Activated B cell treated with CpG ODN at 0.5 μM for 24 hours (primary cell): Measurements from ENCODE around the gene SPRED2. TPM values are rescaled to one million over a fixed set of nuclear protein-coding genes. Genes with fewer than 3 reads are reported as not detected.

Experiments used
- ATAC-seq: fragments of 200-7000 bp; cut with Tn5 transposase; one replicate; pipeline ENCODE4 v1.10.0; 2021; ENCODE audit warnings: low read depth, mild to moderate bottlenecking, moderate library complexity
- CTCF ChIA-PET: fragments of 350-600 bp; sonication (Branson Sonifier 250); formaldehyde crosslinking; loops from one replicate; lab custom pipeline; 2021; ENCODE audit warnings: antibody characterized with exemption; lab: Charles Lee
- POLR2A ChIA-PET: fragments of 350-600 bp; sonication (Branson Sonifier 250); formaldehyde crosslinking; loops from one replicate; lab custom pipeline; 2021; ENCODE audit warnings: antibody characterized with exemption; lab: Charles Lee
- DNase-seq: peaks from one replicate; pipeline ENCODE4 v3.0.0; 2022
- H3K27ac Mint-ChIP-seq: one replicate; pipeline ENCODE4 v1.8.0; 2020; ENCODE audit warnings: mixed read lengths
- H3K27me3 Mint-ChIP-seq: one replicate; pipeline ENCODE4 v1.8.0; 2021; ENCODE audit warnings: mixed read lengths
- H3K36me3 Mint-ChIP-seq: one replicate; pipeline ENCODE4 v1.8.0; 2021; ENCODE audit warnings: low read depth, mixed read lengths
- H3K4me1 Mint-ChIP-seq: one replicate; pipeline ENCODE4 v1.8.0; 2021; ENCODE audit warnings: mixed read lengths
- H3K4me3 Mint-ChIP-seq: one replicate; pipeline ENCODE4 v1.8.0; 2020; ENCODE audit warnings: mild to moderate bottlenecking, mixed read lengths
- H3K9me3 Mint-ChIP-seq: one replicate; pipeline ENCODE4 v1.8.0; 2020; ENCODE audit warnings: mixed read lengths
- intact Hi-C: fragments of 100-400 bp; cut with micrococcal nuclease; formaldehyde crosslinking; loops from one replicate; pipeline ENCODE4 v1.15.1; 2024
- total RNA-seq: library from RNA; stranded (reverse); gene quantifications from 2 replicates; pipeline ENCODE4 v1.2.3, GENCODE V29; 2022
- TF ChIP-seq, protein P1 (sequence below): fragments of 200-600 bp; IDR thresholded peaks from one replicate; pipeline ENCODE4 v1.8.0; 2022; ENCODE audit warnings: antibody characterized with exemption, mild to moderate bottlenecking

Gene SPRED2
- total RNA-seq, 1 donor from 2014 or later: 2.5 TPM

DNA sequence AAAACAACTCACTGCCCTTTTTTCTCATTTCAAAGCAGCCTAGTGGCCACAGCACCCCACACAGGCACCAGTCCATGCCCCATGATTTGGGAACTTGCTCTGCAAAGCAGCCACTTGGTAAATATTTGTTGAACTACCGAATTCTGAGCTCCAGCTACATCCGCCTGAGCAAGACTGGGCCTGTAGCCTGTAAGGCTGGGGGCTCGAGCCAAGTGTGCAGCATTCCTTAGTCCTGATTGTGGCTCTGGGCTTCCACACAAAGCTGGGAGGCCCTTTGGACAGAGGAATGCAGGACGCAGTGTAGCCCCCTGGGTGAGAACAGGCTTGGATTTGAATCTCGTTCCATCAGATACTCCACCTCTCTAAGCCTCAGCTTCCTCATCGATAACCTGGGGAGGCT, 116.3 kb downstream of the SPRED2 start:
- no peaks in the 10 kb centered on the region for H3K4me1 Mint-ChIP-seq
- intact Hi-C loops: no loop called here
- no peaks in the 10 kb centered on the region for H3K9me3 Mint-ChIP-seq
- TF ChIP-seq, protein P1, sequence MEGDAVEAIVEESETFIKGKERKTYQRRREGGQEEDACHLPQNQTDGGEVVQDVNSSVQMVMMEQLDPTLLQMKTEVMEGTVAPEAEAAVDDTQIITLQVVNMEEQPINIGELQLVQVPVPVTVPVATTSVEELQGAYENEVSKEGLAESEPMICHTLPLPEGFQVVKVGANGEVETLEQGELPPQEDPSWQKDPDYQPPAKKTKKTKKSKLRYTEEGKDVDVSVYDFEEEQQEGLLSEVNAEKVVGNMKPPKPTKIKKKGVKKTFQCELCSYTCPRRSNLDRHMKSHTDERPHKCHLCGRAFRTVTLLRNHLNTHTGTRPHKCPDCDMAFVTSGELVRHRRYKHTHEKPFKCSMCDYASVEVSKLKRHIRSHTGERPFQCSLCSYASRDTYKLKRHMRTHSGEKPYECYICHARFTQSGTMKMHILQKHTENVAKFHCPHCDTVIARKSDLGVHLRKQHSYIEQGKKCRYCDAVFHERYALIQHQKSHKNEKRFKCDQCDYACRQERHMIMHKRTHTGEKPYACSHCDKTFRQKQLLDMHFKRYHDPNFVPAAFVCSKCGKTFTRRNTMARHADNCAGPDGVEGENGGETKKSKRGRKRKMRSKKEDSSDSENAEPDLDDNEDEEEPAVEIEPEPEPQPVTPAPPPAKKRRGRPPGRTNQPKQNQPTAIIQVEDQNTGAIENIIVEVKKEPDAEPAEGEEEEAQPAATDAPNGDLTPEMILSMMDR: no peak
- no peak overlapping the region for H3K4me3 Mint-ChIP-seq
- no peak overlapping the region for H3K27ac Mint-ChIP-seq
- peaks cover 14% of the 10 kb centered on the region for H3K27me3 Mint-ChIP-seq
- no peak for DNase-seq
- ChIA-PET POLR2A (no interaction called here), CTCF (no interaction called here)
- peaks cover 7% of the 10 kb centered on the region for H3K36me3 Mint-ChIP-seq
- ATAC-seq: no peak

DNA sequence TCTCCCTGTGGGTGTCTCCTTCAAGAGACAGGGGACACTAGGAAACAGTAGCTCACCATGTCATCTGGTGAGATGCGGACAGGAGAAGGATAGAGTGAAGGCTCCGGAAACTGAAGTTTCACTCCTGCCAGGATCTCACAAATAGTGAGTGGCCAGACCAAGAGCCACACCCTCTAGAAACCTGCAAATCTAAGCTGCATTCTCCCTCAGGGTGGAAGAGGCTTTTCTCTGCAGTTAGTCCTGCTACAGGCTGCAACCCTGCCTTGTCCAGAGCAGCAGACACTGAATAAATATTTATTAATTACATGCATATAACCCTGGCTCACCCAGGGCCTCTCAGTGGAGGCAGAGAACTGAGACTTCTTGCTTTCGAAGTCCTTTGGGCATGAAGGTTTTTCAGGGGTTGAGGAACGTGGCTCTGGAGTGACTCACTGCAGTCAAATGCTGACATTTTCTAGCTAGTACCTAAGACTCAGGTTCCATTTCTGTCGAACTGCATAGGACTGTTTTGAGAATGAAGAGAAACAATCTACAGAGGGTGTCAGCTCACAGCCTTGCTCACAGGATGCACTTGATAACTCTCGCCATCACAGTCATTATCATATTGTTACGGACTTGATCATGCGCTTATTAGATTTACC, 117.5 kb downstream of the SPRED2 start:
- no peak overlapping the region for H3K4me3 Mint-ChIP-seq
- CTCF ChIA-PET: no interaction called here
- H3K4me1 Mint-ChIP-seq: no peaks in the 10 kb centered on the region

DNA sequence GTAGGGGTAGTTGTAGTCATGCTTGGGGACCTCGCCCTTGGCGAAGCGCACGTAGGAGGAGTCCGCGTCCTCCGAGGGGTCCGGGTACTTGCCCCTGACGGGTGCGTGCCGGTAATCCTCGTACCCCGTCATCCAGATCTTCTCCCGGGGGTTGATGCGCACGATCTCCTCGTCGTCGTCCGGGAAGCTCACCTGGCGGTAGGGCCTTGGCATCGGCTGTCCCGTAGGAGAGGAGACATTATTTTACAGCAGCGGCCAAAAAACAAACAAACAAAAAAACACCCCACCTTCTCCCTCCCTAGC, 118.5 kb downstream of the SPRED2 start:
- H3K27ac Mint-ChIP-seq: no peak overlapping the region
- ChIA-PET POLR2A (no interaction called here), CTCF (no interaction called here)
- ATAC-seq: no peak
- H3K9me3 Mint-ChIP-seq: no peaks in the 10 kb centered on the region
- H3K4me3 Mint-ChIP-seq: no peak overlapping the region
- peaks cover 5% of the 10 kb centered on the region for H3K27me3 Mint-ChIP-seq
- DNase-seq: no peak
- H3K4me1 Mint-ChIP-seq: no peaks in the 10 kb centered on the region
- intact Hi-C loops: no loop called here
- TF ChIP-seq, protein P1: no peak
- peaks cover 7% of the 10 kb centered on the region for H3K36me3 Mint-ChIP-seq

More for the DNA sequence above, 117.5 kb downstream of the SPRED2 start:
- intact Hi-C loops: no loop called here
- Mint-ChIP-seq H3K27ac (no peak overlapping the region), H3K9me3 (no peaks in the 10 kb centered on the region), H3K27me3 (peaks cover 6% of the 10 kb centered on the region), H3K36me3 (peaks cover 7% of the 10 kb centered on the region)
- ATAC-seq (no peak), DNase-seq (no peak)
- TF ChIP-seq, protein P1: no peak
- POLR2A ChIA-PET: no interaction called here

DNA sequence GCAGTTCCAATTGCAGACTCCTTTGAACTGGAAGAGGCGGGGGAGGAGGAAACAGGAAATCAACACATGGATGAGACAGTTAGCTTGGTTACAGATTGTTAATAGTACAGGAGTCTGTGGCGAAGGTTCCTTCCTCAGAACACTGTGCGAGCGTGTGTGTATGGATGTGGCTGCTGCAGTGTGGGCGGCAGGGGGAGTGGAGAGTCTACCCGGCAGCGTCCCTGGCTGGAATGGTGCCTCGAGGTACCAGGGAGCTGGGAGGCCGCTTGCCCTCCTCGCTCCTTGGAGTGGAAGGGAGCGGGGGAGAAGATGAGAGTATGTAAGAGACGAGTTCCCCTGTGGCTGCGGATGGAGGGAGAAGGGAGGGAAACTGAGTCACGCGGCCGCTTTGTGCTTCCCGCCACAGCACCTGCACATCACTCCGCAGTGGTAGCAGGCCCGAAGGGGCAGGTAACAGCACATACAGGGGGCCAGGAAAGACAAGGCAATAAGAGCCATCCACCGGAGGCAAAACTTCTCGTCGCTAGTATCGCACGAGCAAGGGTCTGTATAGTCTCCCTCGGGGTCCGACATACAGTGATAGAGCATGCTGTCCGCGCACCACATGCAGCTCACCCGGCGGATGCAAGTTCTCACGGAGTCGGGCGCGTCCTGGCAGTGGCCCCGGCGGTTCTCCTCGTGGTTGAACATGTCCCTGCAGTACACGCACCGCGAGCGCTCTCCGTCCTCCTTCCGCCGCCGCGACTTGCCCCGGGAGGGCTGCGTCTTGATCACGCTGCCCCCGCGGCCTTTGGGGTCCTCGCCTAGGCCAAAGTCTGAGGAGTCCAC, 119.1 kb downstream of the SPRED2 start:
- ChIA-PET POLR2A (no interaction called here), CTCF (no interaction called here)
- intact Hi-C loops: no loop called here
- H3K27ac Mint-ChIP-seq: no peak overlapping the region
- no peak for ATAC-seq
- peaks cover 7% of the 10 kb centered on the region for H3K36me3 Mint-ChIP-seq
- H3K4me1 Mint-ChIP-seq: no peaks in the 10 kb centered on the region
- no peaks in the 10 kb centered on the region for H3K9me3 Mint-ChIP-seq
- peaks cover 5% of the 10 kb centered on the region for H3K27me3 Mint-ChIP-seq
- DNase-seq: no peak
- no peak overlapping the region for H3K4me3 Mint-ChIP-seq
- TF ChIP-seq, protein P1: no peak

DNA sequence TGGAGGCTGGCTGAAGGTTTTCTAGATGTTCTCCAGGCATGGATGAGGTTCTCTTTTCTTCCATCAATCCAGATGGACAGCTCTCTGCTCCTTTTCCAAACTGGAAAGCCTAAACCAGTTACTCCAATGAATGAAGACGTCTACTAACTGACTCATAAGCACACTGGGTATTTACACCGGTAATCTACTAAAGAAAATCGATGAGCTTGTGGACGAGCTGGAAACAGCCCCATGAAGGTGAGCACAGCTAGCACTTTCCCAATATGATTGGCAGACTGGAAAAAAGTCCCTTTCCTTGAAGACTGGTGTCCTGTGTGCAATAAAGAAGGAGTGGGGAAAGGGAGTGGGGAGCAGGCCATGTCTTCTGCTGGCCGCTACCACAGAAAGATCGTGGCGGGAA, 120.8 kb downstream of the SPRED2 start:
- ChIA-PET CTCF (no interaction called here), POLR2A (no interaction called here)
- intact Hi-C loops: no loop called here
- Mint-ChIP-seq H3K9me3 (no peaks in the 10 kb centered on the region), H3K27ac (no peak overlapping the region), H3K36me3 (peaks cover 7% of the 10 kb centered on the region), H3K4me1 (no peaks in the 10 kb centered on the region), H3K27me3 (peaks cover 4% of the 10 kb centered on the region), H3K4me3 (no peak overlapping the region)
- TF ChIP-seq, protein P1: no peak
- DNase-seq (no peak), ATAC-seq (no peak)
